MM.1S (cell line): ENCODE measurements around the gene CUBN.

Experiments
- DNase-seq: peaks from one replicate; pipeline ENCODE4 v3.0.0-alpha.2; 2015
- H2AFZ ChIP-seq: fragments of 300-600 bp; sonication (generic); 2 replicates; pipeline ENCODE4 v1.6.0; 2016; ENCODE audit warnings: antibody characterized with exemption, low read length
- H3F3A ChIP-seq: fragments of 300-600 bp; sonication (generic); 2 replicates; pipeline ENCODE4 v1.6.1; 2016; ENCODE audit warnings: mild to moderate bottlenecking, antibody characterized with exemption, low read length, moderate library complexity, mixed read lengths; ENCODE audit not compliant: insufficient read depth
- H3K27ac ChIP-seq: fragments of 300-600 bp; sonication (generic); 2 replicates; pipeline ENCODE4 v1.5.1; 2016; ENCODE audit warnings: mild to moderate bottlenecking, low read length
- H3K27me3 ChIP-seq: fragments of 300-600 bp; sonication (generic); replicated peaks from 2 replicates; pipeline ENCODE4 v1.6.0; 2016; ENCODE audit warnings: low read length; ENCODE audit not compliant: insufficient read depth
- H3K36me3 ChIP-seq: fragments of 300-600 bp; sonication (generic); replicated peaks from 2 replicates; pipeline ENCODE4 v1.6.1; 2016; ENCODE audit warnings: mild to moderate bottlenecking, low read length, mixed read lengths; ENCODE audit not compliant: insufficient read depth
- H3K4me1 ChIP-seq: fragments of 300-600 bp; sonication (generic); 2 replicates; pipeline ENCODE4 v1.6.1; 2016; ENCODE audit warnings: low read length, mixed read lengths
- H3K4me2 ChIP-seq: fragments of 300-600 bp; sonication (generic); 2 replicates; pipeline ENCODE4 v1.6.0; 2016; ENCODE audit warnings: low read depth, low read length
- H3K4me3 ChIP-seq: fragments of 300-600 bp; sonication (generic); 2 replicates; pipeline ENCODE4 v1.5.1; 2016; ENCODE audit warnings: low read length, mixed read lengths
- H3K79me2 ChIP-seq: fragments of 300-600 bp; sonication (generic); 2 replicates; pipeline ENCODE4 v1.6.1; 2016; ENCODE audit warnings: mixed run types, low read length, mixed read lengths
- H3K9ac ChIP-seq: fragments of 300-600 bp; sonication (generic); 2 replicates; pipeline ENCODE4 v1.6.1; 2016; ENCODE audit warnings: low read length, mixed read lengths
- H3K9me2 ChIP-seq: fragments of 300-600 bp; sonication (generic); replicated peaks from 2 replicates; pipeline ENCODE4 v1.6.1; 2016; ENCODE audit warnings: mild to moderate bottlenecking, low read length, mixed read lengths; ENCODE audit not compliant: insufficient read depth
- H3K9me3 ChIP-seq: fragments of 300-600 bp; sonication (generic); replicated peaks from 2 replicates; pipeline ENCODE4 v1.6.1; 2016; ENCODE audit warnings: mild to moderate bottlenecking, low read length, mixed read lengths; ENCODE audit not compliant: insufficient read depth
- H4K20me1 ChIP-seq: fragments of 300-600 bp; sonication (generic); 2 replicates; pipeline ENCODE4 v1.6.1; 2016; ENCODE audit warnings: mild to moderate bottlenecking, low read length, moderate library complexity, mixed read lengths; ENCODE audit not compliant: insufficient read depth
- CTCF ChIP-seq: fragments of 300-600 bp; sonication (generic); IDR thresholded peaks from 2 replicates; pipeline ENCODE4 v1.5.1; 2016; ENCODE audit warnings: antibody characterized with exemption, low read length, mixed read lengths
- EZH2 ChIP-seq: fragments of 300-600 bp; sonication (generic); optimal IDR thresholded peaks from 2 replicates; pipeline ENCODE3; 2017; ENCODE audit warnings: low read depth, mild to moderate bottlenecking, antibody characterized with exemption, low read length, mixed read lengths
- EZH2phosphoT487 ChIP-seq: fragments of 300-600 bp; sonication (generic); IDR thresholded peaks from 2 replicates; pipeline ENCODE4 v1.6.1; 2018; ENCODE audit warnings: antibody characterized with exemption, low read length

CUBN gene

GRCh38 chr10:17075533-17076359 lies 53.9 kb downstream of the CUBN start:
- H3K9me3 ChIP-seq: no peaks in the 10 kb centered on the region
- H3K27me3 ChIP-seq: no peaks in the 10 kb centered on the region
- H3F3A ChIP-seq: no peaks in the 10 kb centered on the region
- H4K20me1 ChIP-seq: no peaks in the 10 kb centered on the region; the same call in 1 of the 2 replicates
- no peak overlapping the region for H3K4me2 ChIP-seq
- no peak overlapping the region for H3K27ac ChIP-seq
- no peak for DNase-seq
- H3K4me3 ChIP-seq: no peak overlapping the region
- H3K9ac ChIP-seq: no peak overlapping the region
- no peaks in the 10 kb centered on the region for H3K79me2 ChIP-seq
- no peaks in the 10 kb centered on the region for H3K9me2 ChIP-seq
- TF ChIP-seq EZH2phosphoT487 (no peak), EZH2 (no peak), CTCF (no peak)
- H3K36me3 ChIP-seq: no peaks in the 10 kb centered on the region
- no peaks in the 10 kb centered on the region for H3K4me1 ChIP-seq
- no peak overlapping the region for H2AFZ ChIP-seq

GRCh38 chr10:17074541-17074847 lies 55.1 kb downstream of the CUBN start:
- Histone ChIP-seq H3K9me2 (no peaks in the 10 kb centered on the region), H3K4me2 (no peak overlapping the region), H3K36me3 (no peaks in the 10 kb centered on the region), H3F3A (no peaks in the 10 kb centered on the region), H3K27me3 (no peaks in the 10 kb centered on the region), H3K79me2 (no peaks in the 10 kb centered on the region), H3K9me3 (no peaks in the 10 kb centered on the region), H3K4me1 (no peaks in the 10 kb centered on the region), H3K4me3 (no peak overlapping the region), H3K27ac (no peak overlapping the region), H3K9ac (no peak overlapping the region), H2AFZ (no peak overlapping the region), H4K20me1 (no peaks in the 10 kb centered on the region; the same call in 1 of the 2 replicates)
- DNase-seq: no peak
- TF ChIP-seq EZH2phosphoT487: no peak
- TF ChIP-seq CTCF: no peak
- TF ChIP-seq EZH2: no peak

- Histone ChIP-seq H3K27ac (no peak overlapping the region), H3K9me3 (no peaks in the 10 kb centered on the region), H2AFZ (no peak overlapping the region), H3K4me3 (no peak overlapping the region), H4K20me1 (no peaks in the 10 kb centered on the region; the same call in 1 of the 2 replicates), H3K79me2 (no peaks in the 10 kb centered on the region), H3K4me1 (no peaks in the 10 kb centered on the region), H3K9ac (no peak overlapping the region), H3F3A (no peaks in the 10 kb centered on the region), H3K4me2 (no peak overlapping the region), H3K9me2 (no peaks in the 10 kb centered on the region), H3K27me3 (no peaks in the 10 kb centered on the region), H3K36me3 (no peaks in the 10 kb centered on the region)
- no peak for DNase-seq
- no peak for TF ChIP-seq EZH2phosphoT487
- no peak for TF ChIP-seq CTCF
- TF ChIP-seq EZH2: no peak
Measured at GRCh38 chr10:17073725-17074540, 55.7 kb downstream of the CUBN start.
